GM12874 (cell line): ENCODE results near the gene PRMT7.

ENCODE experiments used
- TF ChIP-seq, protein P1 (sequence below): IDR thresholded peaks from 2 replicates; pipeline ENCODE4 v1.5.1; 2011; ENCODE audit warnings: low read depth, mild to moderate bottlenecking, control low read depth, low read length, moderate library complexity; ENCODE audit not compliant: insufficient read depth

The PRMT7 gene

GRCh38 chr16:68291227-68291626, 19.6 kb upstream of the PRMT7 start:
- TF ChIP-seq, protein P1, sequence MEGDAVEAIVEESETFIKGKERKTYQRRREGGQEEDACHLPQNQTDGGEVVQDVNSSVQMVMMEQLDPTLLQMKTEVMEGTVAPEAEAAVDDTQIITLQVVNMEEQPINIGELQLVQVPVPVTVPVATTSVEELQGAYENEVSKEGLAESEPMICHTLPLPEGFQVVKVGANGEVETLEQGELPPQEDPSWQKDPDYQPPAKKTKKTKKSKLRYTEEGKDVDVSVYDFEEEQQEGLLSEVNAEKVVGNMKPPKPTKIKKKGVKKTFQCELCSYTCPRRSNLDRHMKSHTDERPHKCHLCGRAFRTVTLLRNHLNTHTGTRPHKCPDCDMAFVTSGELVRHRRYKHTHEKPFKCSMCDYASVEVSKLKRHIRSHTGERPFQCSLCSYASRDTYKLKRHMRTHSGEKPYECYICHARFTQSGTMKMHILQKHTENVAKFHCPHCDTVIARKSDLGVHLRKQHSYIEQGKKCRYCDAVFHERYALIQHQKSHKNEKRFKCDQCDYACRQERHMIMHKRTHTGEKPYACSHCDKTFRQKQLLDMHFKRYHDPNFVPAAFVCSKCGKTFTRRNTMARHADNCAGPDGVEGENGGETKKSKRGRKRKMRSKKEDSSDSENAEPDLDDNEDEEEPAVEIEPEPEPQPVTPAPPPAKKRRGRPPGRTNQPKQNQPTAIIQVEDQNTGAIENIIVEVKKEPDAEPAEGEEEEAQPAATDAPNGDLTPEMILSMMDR = no peak

- TF ChIP-seq, protein P1 = no peak
Observed at GRCh38 chr16:68292425-68292824, 18.4 kb upstream of the PRMT7 start.

DNA sequence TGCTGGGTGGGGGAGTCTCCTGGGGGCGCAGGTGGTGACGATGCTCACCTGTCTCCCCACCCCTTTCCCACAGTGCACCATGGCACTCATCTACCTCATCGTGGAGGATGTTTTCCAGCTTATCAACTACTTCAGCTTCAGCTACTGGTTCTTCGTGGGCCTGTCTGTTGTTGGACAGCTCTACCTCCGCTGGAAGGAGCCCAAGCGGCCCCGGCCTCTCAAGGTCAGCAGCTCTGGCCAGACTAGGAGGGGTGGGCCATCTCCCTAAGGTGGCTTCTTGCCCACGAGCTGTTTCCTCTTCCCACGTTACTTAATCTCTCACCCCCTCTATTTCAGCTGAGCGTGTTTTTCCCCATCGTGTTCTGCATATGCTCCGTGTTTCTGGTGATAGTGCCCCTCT, 14.5 kb upstream of the PRMT7 start:
- TF ChIP-seq, protein P1 = no peak

DNA sequence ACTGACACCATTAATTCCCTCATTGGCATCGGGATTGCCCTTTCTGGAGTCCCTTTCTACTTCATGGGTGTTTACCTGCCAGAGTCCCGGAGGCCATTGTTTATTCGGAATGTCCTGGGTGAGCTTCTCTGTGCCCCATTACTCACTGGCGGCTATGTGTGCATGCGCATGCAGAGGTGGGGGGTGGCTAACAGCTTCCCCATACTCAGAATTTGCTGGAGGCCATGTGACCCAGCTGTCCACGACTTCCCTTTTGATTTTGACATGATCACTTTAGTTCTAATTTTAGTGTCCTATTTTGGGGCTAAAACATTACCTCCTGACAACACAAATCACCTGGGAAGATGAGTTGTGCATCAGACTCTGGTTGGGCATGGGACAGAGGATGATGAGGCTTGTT, 14.1 kb upstream of the PRMT7 start:
- TF ChIP-seq, protein P1 = no peak

DNA sequence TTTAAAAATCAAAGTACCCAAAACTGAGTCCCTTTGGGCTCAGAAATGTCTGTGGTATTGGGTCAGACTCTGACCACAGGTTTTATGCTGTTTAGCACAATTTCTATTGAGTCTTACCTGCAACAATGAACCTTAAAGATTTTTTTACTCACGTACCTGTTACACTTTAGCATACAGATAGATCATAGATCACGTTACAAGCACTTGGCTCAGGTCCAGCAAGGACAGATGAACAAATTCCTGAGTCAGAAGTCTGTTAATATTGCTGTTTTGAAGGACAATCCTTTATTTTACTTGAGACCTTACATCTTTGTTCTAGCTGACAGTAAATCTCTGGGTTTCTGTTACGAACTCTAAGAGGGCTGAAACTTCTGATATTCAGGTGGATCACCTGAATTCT, 12.9 kb upstream of the PRMT7 start:
- TF ChIP-seq, protein P1 = no peak

- TF ChIP-seq, protein P1 = no peak
Observed at GRCh38 chr16:68298312-68298711, 12.5 kb upstream of the PRMT7 start.

DNA sequence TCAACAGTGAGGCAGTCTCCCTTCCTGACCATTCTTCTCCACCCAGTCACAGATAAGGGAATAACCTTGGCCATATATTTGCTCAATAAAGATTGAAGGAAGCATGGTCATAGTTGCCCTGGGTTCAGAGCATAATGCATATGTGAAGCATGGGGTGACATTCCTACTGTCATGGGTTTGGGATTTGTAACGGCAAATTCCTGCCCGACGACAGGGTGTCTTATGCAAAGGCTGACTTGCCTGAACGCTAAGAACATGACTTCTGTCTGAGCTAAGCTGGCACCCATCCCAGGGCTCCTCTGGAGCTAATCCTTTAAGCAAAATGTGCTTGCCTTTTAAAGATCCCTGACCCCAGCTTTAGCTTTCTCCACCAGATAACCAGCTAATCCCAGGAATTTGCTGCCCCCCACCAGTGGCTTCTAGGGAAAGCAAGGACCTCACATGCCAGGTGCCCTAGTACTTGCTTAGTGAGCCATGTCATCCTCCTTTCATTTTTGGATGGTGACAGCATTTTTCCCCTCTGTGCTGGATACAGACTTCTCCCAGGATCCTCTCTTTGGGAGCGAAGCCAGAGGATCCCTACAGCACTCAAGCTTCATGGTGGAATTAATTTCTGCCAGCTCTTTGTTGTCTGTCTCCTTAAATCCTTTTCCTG, 11.8 kb upstream of the PRMT7 start:
- TF ChIP-seq, protein P1 = no peak
